Endothelial cell (in vitro differentiated cells): ENCODE data around the gene RPTOR. TPM values are rescaled to one million over a fixed set of nuclear protein-coding genes. Genes with fewer than 3 reads are reported as not detected.

ENCODE experiments used
- DNase-seq: peaks from one replicate; pipeline ENCODE4 v3.0.0; 2021; ENCODE audit warnings: low spot score
- H3K27ac Mint-ChIP-seq: one replicate; pipeline ENCODE4 v1.8.0; 2021; ENCODE audit warnings: mixed read lengths, inconsistent platforms; ENCODE audit not compliant: unreplicated experiment
- H3K27me3 Mint-ChIP-seq: one replicate; pipeline ENCODE4 v1.8.0; 2021; ENCODE audit warnings: mild to moderate bottlenecking, moderate library complexity, mixed read lengths, inconsistent platforms; ENCODE audit not compliant: unreplicated experiment
- H3K36me3 Mint-ChIP-seq: one replicate; pipeline ENCODE4 v1.8.0; 2021; ENCODE audit warnings: mild to moderate bottlenecking, low read depth, mixed read lengths, inconsistent platforms; ENCODE audit not compliant: unreplicated experiment
- H3K4me1 Mint-ChIP-seq: one replicate; pipeline ENCODE4 v1.8.0; 2021; ENCODE audit warnings: mild to moderate bottlenecking, mixed read lengths, inconsistent platforms; ENCODE audit not compliant: unreplicated experiment
- H3K4me3 Mint-ChIP-seq: one replicate; pipeline ENCODE4 v1.8.0; 2021; ENCODE audit warnings: mild to moderate bottlenecking, mixed read lengths, inconsistent platforms; ENCODE audit not compliant: unreplicated experiment
- H3K9me3 Mint-ChIP-seq: one replicate; pipeline ENCODE4 v1.8.0; 2021; ENCODE audit warnings: mixed read lengths, inconsistent platforms; ENCODE audit not compliant: unreplicated experiment
- CTCF ChIP-seq: fragments of 200-600 bp; sonication (generic); IDR thresholded peaks from one replicate; pipeline ENCODE4 v1.5.0; 2021; ENCODE audit warnings: antibody characterized with exemption; ENCODE audit not compliant: unreplicated experiment
- total RNA-seq: library from RNA; stranded (reverse); fragmentation: NEBNext Ultra II Directional; extraction: Animal tissue kit (Norgen Biotek cat#: 25700); gene quantifications from one replicate; pipeline ENCODE4 v1.2.1, GENCODE V29; 2021; ENCODE audit not compliant: unreplicated experiment

Gene RPTOR
- total RNA-seq, 1 donor from 2014 or later, result 36.7 TPM

GRCh38 chr17:80832888-80833583 lies 288.4 kb downstream of the RPTOR start:
- H3K36me3 Mint-ChIP-seq, result no peaks in the 10 kb centered on the region
- peaks cover 2% of the 10 kb centered on the region for H3K27me3 Mint-ChIP-seq
- no peak for TF ChIP-seq CTCF
- no peaks in the 10 kb centered on the region for H3K9me3 Mint-ChIP-seq
- peak; percentile 77 for DNase-seq
- peak overlapping the region; percentile 95 for H3K27ac Mint-ChIP-seq
- peak overlapping the region; percentile 76 for H3K4me3 Mint-ChIP-seq
- H3K4me1 Mint-ChIP-seq, result peaks cover 7% of the 10 kb centered on the region

GRCh38 chr17:80833952-80834892 lies 289.6 kb downstream of the RPTOR start:
- no peak for TF ChIP-seq CTCF
- H3K4me1 Mint-ChIP-seq, result peaks cover 7% of the 10 kb centered on the region
- no peaks in the 10 kb centered on the region for H3K36me3 Mint-ChIP-seq
- no peak for DNase-seq
- H3K9me3 Mint-ChIP-seq, result no peaks in the 10 kb centered on the region
- no peak overlapping the region for H3K27ac Mint-ChIP-seq
- H3K4me3 Mint-ChIP-seq, result no peak overlapping the region
- H3K27me3 Mint-ChIP-seq, result peaks cover 4% of the 10 kb centered on the region

- H3K4me1 Mint-ChIP-seq, result peaks cover 7% of the 10 kb centered on the region
- no peaks in the 10 kb centered on the region for H3K9me3 Mint-ChIP-seq
- no peak for TF ChIP-seq CTCF
- H3K27me3 Mint-ChIP-seq, result peaks cover 4% of the 10 kb centered on the region
- H3K4me3 Mint-ChIP-seq, result no peak overlapping the region
- H3K27ac Mint-ChIP-seq, result no peak overlapping the region
- H3K36me3 Mint-ChIP-seq, result no peaks in the 10 kb centered on the region
- no peak for DNase-seq
These were observed 290.2 kb downstream of the RPTOR start for GRCh38 chr17:80834893-80835275.

GRCh38 chr17:80835816-80836657 lies 291.4 kb downstream of the RPTOR start:
- Mint-ChIP-seq H3K27me3 (peaks cover 4% of the 10 kb centered on the region), H3K4me3 (no peak overlapping the region), H3K4me1 (peaks cover 7% of the 10 kb centered on the region), H3K36me3 (no peaks in the 10 kb centered on the region), H3K27ac (no peak overlapping the region), H3K9me3 (no peaks in the 10 kb centered on the region)
- TF ChIP-seq CTCF, result no peak
- DNase-seq, result no peak
